ENCODE results near the gene GEMIN8.

GEMIN8 gene

DNA sequence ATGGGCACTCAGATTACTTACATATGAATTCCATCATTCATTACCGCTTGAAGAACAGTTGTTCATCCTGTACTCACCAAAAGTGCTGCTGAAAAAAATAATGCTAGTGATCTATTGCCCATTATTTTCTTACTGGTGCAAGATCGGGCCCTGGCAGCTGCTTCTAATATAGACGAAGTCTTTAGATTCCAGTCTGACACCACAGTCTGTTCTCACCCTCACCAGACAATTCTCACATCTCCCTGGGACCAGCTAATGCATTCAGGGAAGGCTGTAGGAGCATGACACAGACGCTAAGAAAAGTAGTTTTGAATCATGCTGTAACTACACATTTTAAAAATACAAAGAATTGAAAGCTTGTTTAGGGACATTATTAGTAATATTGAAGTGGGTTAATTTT lies 13.8 kb downstream of the GEMIN8 start:
- no peak for DNase-seq (ENCODE audit: low spot score)

DNA sequence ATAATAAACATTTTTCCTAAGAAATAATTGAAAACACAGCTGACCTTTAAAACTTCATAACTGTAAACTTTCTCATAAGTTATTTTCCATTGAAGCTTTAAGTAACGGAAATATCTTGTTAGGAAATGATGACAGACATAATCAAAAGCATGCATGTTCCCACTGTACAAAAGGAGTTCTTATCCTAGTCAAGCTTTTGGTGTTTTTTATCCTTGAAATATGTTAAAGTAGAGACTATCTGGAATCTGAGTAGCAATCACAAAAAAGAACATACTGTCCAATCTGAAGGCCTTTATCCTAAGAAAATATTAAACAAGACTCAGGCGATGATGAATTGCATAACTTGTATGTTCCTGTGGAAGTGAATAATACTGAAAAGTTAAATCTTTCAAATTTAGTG lies 14.4 kb downstream of the GEMIN8 start:
- no peak for DNase-seq (ENCODE audit: low spot score)

DNA sequence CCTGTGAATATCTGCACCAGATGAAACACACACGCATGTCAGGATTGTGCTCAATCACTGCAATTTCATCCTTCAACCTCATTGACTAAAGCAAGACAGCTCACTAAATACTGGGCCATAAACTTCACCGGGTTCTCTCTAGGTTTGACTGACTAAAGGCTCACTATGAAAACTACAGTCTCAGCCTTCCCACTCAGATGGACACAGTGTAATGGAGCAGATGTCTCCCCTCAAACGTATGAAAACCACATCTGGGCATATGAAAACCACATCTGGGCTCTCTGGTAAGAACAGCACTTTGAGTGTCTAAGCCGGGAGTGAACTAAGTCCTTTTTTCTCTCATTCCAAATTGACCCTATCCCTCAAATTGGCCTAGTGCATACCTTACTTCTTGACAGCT lies 15.2 kb downstream of the GEMIN8 start:
- DNase-seq (ENCODE audit: low spot score), result no peak

DNA sequence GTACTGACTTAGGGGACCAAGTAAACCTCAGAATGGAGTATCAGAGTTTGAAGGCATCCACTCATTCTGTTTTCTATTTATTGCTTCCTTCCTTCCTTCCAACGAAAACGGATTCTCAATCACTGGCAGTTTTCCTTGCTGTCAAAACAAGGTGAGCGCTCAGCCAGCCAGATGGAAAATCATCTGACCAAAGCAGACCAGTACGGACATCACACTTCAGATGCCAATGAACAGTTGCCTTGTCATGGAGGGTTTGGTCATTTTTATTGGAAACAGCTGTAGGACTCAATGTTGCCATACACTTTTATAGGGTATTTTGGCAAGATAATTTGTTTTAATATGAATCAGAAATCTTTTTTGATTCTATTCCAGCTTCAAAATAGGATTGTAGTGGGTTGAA lies 16.6 kb downstream of the GEMIN8 start:
- no peak for DNase-seq (ENCODE audit: low spot score)

DNA sequence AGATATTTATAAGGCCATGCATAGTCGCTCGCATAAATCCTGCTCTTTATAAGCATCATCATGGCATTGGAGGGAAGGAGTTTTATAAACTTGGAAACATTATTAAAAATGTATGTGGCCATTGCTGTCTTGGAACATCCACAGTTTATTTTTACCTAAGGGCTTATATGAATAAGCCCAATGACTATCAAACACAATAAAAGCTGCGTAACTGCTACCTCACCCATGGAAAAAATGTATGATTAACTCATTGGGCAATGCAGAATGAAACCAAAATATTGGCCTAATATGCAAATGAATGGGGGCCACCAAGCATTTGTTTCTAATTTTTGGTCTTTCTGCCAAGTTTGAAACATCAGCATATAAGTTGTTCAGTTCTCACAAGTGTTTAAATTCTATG lies 19.1 kb downstream of the GEMIN8 start:
- no peak for DNase-seq (ENCODE audit: low spot score)

DNA sequence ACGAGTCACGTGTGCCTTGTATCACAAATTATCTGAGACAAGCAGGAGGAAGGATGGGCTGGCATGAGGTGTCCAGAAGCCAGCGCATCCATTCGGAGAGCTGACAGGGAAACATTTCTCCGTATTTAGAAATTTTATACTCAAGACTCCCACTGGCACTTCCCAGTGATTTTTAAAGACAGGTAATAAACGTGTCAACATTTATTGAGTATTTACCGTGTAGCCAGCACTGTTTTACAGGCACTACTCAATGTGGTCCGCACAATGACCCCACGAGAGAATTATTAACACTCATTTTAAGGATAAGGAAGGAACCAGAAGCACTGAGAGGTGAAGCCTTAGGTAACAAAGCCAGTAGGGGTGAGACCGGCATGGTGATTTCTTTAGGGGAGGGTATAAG lies 23.2 kb downstream of the GEMIN8 start:
- DNase-seq (ENCODE audit: low spot score), result no peak

GRCh38 chrX:14003876-14004425 lies 25.7 kb downstream of the GEMIN8 start:
- DNase-seq (ENCODE audit: low spot score), result no peak

DNA sequence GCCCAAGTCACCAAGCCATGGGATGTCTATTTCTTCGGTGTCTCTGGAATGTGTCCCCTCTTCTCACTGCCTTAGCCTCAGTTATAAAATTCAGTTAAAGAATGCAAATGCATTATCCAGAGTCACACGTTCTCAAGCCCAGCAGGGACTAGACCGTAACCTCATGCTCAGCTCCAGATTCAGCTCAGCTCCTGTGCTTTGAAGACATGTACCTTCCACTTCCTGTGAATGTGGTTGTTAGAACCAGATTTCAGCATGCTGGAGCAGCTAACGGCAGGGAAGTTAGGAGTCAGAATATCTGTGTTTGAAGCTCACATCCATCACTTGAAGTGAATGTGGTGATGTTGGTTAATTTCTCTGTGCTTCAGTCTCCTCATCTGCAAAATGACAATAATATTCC lies 26.7 kb downstream of the GEMIN8 start:
- no peak for DNase-seq (ENCODE audit: low spot score)

- DNase-seq (ENCODE audit: low spot score), result no peak
Observed at GRCh38 chrX:13996650-13997049, 33.0 kb downstream of the GEMIN8 start.

GRCh38 chrX:13994536-13995080 lies 35.1 kb downstream of the GEMIN8 start:
- DNase-seq (ENCODE audit: low spot score), result no peak

DNA sequence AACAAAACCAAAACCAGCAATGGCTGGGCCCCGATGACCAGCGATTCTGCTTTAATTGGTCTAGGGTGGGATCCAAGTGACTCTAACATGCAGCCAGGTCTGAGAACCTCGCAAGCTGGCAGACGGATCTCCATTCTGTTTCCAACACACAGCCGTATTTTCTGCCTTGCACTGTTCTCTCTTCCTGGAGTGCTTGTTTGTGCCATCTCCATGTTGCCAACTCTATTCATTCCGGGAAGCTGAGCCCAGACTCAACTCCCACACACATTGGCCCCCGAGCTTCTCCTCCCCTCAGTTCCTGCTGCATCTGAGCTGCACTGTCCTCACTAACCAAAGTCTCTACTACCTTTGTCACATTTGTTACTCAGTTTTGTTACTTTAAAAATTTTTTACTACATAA lies 35.6 kb downstream of the GEMIN8 start:
- no peak for DNase-seq (ENCODE audit: low spot score)

DNA sequence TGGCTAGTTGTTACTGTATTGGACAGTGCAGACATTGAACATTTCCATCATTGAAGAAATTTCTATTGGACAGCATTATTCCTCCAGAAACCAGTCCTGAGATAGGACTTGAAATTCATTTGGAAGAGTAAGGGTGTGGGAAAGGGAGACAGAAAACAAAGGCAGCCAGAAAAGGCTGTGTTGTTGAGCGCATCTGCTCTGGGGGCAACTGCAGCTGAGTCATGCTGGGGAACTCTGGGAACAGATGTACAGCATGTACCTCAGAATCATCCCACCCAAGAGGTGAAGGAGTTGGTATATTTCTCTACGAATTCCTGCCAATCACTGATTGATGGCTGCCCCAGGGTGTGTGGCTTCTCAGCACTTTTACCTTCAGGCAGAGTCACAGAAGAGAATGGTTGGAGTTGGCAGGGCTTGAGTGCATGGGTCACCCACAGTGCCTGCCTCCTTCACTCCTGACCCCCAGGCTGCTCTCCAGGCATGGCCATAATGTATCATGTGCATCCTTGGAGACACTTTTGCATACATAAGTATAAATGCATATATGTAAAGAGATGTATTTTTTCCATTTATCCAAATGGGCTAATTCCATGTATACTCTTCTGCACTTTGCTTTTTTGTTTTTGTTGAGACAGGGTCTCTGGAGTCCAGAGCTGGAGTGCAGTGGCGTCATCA lies 39.4 kb downstream of the GEMIN8 start:
- DNase-seq (ENCODE audit: low spot score), result no peak

- no peak for DNase-seq (ENCODE audit: low spot score)
Observed at GRCh38 chrX:13985697-13986435, 43.8 kb downstream of the GEMIN8 start.

DNA sequence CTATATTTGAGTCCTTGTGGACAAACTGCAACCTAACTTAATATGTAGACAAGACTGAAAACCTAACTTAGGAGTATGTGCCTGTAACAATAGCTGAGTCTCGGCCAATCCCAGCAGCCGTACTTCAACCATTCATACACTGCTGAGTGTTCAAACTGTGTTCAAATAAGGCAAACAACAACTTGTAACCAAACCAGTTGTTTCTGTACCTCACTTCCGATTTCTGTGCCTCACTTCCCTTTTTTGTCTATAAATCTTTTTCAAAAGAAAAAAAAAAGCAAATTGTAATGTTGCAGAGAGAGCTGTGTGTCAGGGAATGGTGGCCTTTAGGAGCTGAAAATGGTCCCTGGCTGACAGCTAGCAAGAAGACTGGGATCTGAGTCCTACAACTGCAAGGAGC lies 46.0 kb downstream of the GEMIN8 start:
- no peak for DNase-seq (ENCODE audit: low spot score)

GRCh38 chrX:13968198-13968597 lies 61.5 kb downstream of the GEMIN8 start:
- no peak for DNase-seq (ENCODE audit: low spot score)

GRCh38 chrX:13967636-13968035 lies 62.1 kb downstream of the GEMIN8 start:
- DNase-seq (ENCODE audit: low spot score), result no peak

DNA sequence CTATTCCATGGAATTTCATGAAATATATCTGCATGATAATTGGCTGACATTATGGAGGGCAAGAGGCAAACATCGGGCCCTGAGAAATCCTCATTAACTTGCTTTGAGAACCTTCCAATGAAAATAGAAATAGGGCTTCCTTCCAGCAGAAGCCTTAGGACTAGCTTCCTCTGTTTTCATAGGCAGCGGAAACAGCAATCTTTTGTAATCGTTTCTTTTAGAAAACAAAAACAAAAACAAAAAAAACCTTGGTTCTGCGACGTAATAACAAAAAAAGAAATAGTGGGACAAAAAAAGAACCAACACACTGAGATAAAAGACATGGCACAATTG lies 62.9 kb downstream of the GEMIN8 start:
- no peak for DNase-seq (ENCODE audit: low spot score)

GRCh38 chrX:13966071-13966792 lies 63.5 kb downstream of the GEMIN8 start:
- DNase-seq (ENCODE audit: low spot score), result no peak

DNA sequence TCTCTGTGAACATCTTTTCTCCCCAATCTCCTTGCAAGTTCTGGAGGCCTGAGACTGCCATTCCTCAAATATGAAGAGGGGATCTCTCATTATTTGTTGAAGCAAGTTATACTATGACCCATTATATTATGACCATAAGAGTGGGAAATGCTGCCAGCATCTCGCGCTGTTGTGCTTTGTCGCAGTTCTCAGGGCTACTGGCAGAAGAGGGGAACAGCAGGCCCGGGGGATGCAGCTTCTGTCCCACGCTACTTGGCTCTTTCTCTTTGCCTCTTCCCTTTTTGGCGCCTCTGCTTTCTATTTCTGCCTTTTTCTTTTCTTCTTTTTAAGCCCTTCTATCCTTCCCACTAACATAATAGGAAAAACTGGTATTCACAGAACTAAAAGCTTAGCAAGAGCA lies 64.2 kb downstream of the GEMIN8 start:
- no peak for DNase-seq (ENCODE audit: low spot score)

DNA sequence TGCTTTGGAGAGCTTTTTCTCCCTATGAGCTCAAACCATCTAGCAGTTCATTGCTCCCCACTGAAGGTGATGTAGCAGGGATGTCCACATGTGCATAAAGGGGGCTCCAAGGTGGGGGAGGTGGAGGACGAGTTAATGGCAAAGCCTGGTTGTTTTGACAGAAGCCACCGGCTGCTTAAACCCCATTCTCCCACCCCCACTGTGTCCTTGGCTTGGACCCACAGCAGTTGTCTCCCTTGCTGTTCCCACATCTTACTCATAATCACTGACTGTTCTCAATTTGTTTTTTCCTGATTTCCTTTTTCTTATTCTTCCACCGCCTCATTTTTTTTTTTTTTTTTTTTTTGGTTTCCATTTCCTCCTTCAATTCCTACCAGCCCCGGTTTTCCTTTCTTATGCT lies 72.7 kb downstream of the GEMIN8 start:
- DNase-seq (ENCODE audit: low spot score), result no peak
